ENCODE data around the gene CLCNKB. TPM values are rescaled to one million over a fixed set of nuclear protein-coding genes. Genes with fewer than 3 reads are reported as not detected.
A peak's percentile ranks its signal among the peaks of the same experiment; 100 is the strongest.

The CLCNKB gene
- total RNA-seq, 1 donor from 2014 or later: 0.59 TPM

DNA sequence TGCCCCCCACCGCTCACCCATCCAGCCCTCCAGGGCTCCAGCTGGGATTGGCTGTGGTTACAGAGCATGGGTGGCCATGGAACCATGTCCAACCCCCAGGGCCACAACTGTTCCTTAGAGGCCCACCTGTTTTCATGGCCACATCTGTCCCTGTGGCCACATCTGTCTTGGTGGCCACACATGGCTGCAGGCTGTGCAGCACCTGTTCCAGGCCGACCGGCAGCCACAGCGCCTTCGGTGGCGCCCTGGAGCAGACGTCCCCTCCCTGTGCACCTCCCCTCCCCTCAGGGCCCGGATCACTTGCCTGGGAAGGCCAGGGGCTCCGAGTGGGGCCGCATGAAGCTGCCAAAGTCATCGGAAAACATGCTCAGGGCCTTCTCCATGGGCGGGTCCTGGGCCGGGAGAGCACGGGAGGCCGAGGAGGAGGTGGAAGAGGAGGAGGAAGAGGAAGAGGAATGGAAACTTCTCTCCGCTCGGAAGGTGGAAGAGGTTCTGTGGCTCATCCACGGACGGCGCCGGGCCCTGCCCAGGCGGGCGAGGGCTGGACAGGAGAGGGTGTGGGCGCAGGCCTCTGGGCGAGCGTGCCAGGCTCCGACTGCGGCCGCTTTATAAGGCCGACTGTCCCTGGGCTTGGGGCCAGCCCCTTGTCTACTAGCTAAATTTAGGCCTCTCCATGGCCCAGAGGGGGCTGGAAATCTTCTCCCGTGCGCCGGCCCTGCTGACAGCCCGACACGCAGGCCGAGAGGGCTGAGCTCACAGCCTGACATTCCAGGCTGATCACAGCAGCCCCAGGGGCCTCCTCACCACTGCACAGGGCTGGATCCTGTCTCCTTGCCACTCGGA is 25.9 kb upstream of the CLCNKB start, which contains the start of gene HSPB7:
Gene HSPB7 (minus strand): TSS at position 583 of the 843 bp plus-strand sequence. CDS start 80 bp downstream, at position 503.
- DNase-seq (ENCODE audit: low spot score): no peak
- Mint-ChIP-seq H3K36me3 (ENCODE audit: low read depth, unreplicated experiment) (peaks cover 3% of the 10 kb centered on the region), H3K4me1 (ENCODE audit: unreplicated experiment) (no peaks in the 10 kb centered on the region), H3K27me3 (ENCODE audit: unreplicated experiment) (peaks cover 10% of the 10 kb centered on the region), H3K27ac (ENCODE audit: unreplicated experiment) (no peak within 1 kb of the TSS), H3K4me3 (ENCODE audit: unreplicated experiment) (no peak within 1 kb of the TSS), H3K9me3 (ENCODE audit: unreplicated experiment) (no peaks in the 10 kb centered on the region)
- TF ChIP-seq, protein P1, sequence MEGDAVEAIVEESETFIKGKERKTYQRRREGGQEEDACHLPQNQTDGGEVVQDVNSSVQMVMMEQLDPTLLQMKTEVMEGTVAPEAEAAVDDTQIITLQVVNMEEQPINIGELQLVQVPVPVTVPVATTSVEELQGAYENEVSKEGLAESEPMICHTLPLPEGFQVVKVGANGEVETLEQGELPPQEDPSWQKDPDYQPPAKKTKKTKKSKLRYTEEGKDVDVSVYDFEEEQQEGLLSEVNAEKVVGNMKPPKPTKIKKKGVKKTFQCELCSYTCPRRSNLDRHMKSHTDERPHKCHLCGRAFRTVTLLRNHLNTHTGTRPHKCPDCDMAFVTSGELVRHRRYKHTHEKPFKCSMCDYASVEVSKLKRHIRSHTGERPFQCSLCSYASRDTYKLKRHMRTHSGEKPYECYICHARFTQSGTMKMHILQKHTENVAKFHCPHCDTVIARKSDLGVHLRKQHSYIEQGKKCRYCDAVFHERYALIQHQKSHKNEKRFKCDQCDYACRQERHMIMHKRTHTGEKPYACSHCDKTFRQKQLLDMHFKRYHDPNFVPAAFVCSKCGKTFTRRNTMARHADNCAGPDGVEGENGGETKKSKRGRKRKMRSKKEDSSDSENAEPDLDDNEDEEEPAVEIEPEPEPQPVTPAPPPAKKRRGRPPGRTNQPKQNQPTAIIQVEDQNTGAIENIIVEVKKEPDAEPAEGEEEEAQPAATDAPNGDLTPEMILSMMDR (IDR thresholded peaks at IDR 0.05; ENCODE audit: unreplicated experiment): no peak

DNA sequence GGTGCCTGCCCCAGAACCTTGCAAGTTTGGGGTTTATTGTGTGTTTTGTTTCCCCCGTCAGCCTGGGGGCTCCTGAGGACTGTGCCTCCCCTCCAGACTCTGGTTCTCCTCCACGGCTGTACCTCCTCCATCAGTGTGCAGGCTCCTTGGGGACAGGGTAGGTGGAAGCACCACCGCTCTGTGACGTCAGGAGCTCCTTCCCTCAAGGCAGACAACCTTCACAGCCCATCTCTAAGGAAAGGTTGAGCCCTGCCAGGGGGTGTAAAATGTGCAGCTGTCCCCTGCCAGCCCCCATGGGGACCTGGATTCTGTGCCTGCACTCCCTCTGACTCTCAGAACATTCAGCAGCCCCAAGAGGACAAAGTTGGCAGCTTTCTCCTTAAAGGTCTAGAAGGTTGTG is 25.3 kb upstream of the CLCNKB start:
- Mint-ChIP-seq H3K4me3 (ENCODE audit: unreplicated experiment) (no peak overlapping the region), H3K4me1 (ENCODE audit: unreplicated experiment) (no peaks in the 10 kb centered on the region), H3K9me3 (ENCODE audit: unreplicated experiment) (no peaks in the 10 kb centered on the region), H3K27ac (ENCODE audit: unreplicated experiment) (no peak overlapping the region), H3K36me3 (ENCODE audit: low read depth, unreplicated experiment) (peaks cover 3% of the 10 kb centered on the region), H3K27me3 (ENCODE audit: unreplicated experiment) (peaks cover 10% of the 10 kb centered on the region)
- TF ChIP-seq, protein P1 (IDR thresholded peaks at IDR 0.05; ENCODE audit: unreplicated experiment): no peak
- no peak for DNase-seq (ENCODE audit: low spot score)

DNA sequence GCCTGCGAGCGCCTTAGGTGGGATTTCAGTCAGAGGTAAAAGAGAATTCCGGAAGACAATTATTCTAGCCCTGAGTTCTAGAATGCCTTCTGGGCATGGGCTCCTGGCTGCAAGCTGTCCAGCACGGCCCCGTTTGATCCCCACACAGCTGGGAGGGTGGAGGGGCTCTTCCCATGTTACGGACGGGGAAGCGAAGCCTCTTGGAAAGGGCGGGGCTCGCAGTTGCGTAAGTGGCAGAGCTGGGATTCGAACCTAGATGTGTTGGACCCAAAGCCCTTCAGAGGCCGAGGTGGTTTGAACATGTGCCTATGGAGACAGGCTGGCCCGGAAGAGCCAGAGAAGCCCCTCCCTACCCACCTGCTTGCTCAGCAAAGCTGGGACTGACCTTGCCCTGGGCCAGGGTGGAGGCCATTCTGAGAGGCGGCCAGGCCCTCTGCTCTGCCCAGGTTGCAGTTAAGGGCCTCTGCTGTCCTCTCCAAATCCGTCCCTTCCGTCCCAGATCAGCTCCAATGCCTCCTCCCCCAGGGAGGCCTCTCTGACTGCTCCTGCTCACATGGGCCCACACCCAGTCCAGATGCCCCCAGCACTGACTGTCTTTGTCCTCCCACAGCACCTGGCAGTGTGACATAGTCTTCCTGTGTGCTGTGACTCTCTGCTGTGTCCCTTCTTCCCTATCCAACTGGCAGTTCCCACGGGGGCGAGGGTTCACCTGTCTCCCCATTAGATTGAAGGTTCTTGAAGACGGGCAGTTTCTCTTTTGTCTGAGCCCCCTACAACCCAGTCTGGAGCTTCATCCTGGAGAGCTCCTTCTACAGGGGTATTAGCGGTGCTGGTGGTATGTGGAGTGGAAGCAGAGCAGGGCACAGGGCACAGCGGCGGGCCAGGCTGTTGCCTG is 24.6 kb upstream of the CLCNKB start:
- TF ChIP-seq, protein P1 (IDR thresholded peaks at IDR 0.05; ENCODE audit: unreplicated experiment): no peak
- no peak overlapping the region for H3K4me3 Mint-ChIP-seq (ENCODE audit: unreplicated experiment)
- DNase-seq (ENCODE audit: low spot score): no peak
- H3K36me3 Mint-ChIP-seq (ENCODE audit: low read depth, unreplicated experiment): peaks cover 3% of the 10 kb centered on the region
- H3K4me1 Mint-ChIP-seq (ENCODE audit: unreplicated experiment): no peaks in the 10 kb centered on the region
- peak overlapping the region; percentile 23 for H3K27ac Mint-ChIP-seq (ENCODE audit: unreplicated experiment)
- peaks cover 10% of the 10 kb centered on the region for H3K27me3 Mint-ChIP-seq (ENCODE audit: unreplicated experiment)
- no peaks in the 10 kb centered on the region for H3K9me3 Mint-ChIP-seq (ENCODE audit: unreplicated experiment)

DNA sequence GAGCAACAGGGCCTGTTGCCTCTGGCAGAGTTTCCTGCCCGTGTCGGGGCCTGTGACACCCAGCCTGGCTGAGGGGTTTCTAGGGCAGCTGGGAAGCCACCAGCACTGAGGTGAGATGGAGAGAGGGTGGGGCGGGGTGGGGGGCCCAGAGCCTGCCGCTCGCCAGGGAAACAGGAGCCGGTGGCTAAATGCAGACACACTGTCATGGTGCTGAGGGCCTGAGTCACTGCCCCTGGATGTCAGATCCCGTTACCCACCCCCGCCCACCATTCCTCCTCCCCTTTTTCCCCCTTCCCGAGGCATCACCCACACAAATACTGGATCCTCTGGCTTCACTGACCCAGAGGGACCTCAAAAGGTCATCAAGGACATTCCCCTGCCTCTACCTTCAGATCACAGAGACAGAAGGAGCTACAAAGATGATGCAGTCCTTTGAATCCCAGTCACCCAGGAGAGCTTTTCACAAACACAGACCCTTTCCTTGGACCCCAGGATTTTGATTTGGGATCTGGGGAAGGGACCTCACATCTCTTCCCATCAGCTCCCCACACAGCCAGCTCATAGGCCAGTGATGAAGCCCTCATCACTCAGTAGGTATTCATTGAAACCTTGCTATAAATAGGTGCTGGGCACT is 23.8 kb upstream of the CLCNKB start:
- DNase-seq (ENCODE audit: low spot score): no peak
- no peaks in the 10 kb centered on the region for H3K36me3 Mint-ChIP-seq (ENCODE audit: low read depth, unreplicated experiment)
- no peaks in the 10 kb centered on the region for H3K4me1 Mint-ChIP-seq (ENCODE audit: unreplicated experiment)
- TF ChIP-seq, protein P1 (IDR thresholded peaks at IDR 0.05; ENCODE audit: unreplicated experiment): no peak
- peaks cover 13% of the 10 kb centered on the region for H3K27me3 Mint-ChIP-seq (ENCODE audit: unreplicated experiment)
- peak overlapping the region; percentile 31 for H3K27ac Mint-ChIP-seq (ENCODE audit: unreplicated experiment)
- H3K9me3 Mint-ChIP-seq (ENCODE audit: unreplicated experiment): no peaks in the 10 kb centered on the region
- H3K4me3 Mint-ChIP-seq (ENCODE audit: unreplicated experiment): no peak overlapping the region

All from endothelial cell (in vitro differentiated cells).